HTR-8/SVneo (cell line): Measurements from ENCODE around the gene MMS19.
"Not testable (repeated sequence)": the region's sequence is repeated elsewhere in the genome, so short reads cannot be mapped to it uniquely, and the experiment has no call there.

Source experiments
- DNase-seq: peaks from one replicate; pipeline ENCODE4 v3.0.0; 2011; ENCODE audit warnings: low spot score, mixed read lengths; ENCODE audit not compliant: insufficient read length
- FAIRE-seq: peaks from 2 replicates; lab custom pipeline; 2011; peaks lifted over from hg19 to GRCh38; lab: Jason Lieb, UNC

MMS19 gene

DNA sequence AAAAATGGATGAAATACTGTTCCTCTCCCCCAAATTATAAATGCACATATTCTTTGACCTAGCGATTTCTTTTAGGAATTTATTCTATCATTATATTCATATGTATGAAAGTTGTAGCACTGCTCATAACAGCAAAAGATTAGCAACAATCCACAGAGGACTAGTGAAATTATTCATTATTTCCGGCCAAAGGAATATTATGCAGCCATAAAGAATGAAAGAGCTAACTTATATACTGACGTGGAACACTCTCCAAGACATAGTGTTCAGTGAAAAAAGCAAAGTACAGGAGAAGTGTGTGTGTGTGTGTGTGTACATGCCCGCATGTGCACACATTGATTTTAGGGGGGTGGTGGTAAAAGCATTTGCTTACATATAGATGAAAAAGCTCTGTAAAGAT, 23.3 kb downstream of the MMS19 start:
- DNase-seq (no peak), FAIRE-seq (no peak)

DNA sequence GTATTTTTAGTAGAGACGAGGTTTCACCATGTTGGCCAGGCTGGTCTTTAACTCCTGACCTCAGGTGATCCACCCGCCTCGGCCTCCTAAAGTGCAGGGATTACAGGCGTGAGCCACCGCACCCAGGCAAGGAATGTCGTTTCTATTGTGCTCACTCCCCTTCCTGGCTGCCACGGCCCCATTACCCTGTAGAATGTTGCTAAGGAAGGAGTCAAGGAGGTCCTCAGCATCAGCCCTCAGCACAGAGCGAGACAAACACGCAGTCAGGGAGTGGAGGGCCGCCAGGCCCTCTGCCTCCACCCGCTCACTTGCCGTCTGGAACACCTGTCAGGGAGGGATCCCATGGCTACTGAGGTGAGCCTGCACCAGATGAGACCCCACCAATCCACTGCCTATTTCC, 29.4 kb downstream of the MMS19 start:
- not testable (repeated sequence) for FAIRE-seq, DNase-seq

GRCh38 chr10:97468162-97468561, 30.1 kb downstream of the MMS19 start:
- DNase-seq (no peak), FAIRE-seq (no peak)

DNA sequence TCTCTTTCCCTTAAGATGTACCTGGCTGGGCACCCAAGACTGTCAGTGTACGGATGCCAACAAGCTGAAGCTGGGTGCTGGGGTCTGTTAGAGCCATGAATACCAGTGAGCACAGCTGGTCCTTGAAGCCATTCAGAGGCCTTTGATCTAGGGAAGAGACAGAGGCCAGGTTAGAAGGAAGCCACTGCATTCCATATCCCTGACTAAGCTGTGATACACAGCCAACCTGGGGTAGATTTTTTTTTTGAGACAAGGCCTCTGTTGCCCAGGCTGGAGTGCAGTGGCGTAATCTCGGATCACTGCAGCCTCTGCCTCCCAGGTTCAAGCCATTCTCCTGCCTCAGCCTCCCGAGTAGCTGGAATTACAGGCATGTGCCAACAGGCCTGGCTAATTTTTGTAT, 31.5 kb downstream of the MMS19 start:
- no peak for FAIRE-seq
- DNase-seq, result no peak

DNA sequence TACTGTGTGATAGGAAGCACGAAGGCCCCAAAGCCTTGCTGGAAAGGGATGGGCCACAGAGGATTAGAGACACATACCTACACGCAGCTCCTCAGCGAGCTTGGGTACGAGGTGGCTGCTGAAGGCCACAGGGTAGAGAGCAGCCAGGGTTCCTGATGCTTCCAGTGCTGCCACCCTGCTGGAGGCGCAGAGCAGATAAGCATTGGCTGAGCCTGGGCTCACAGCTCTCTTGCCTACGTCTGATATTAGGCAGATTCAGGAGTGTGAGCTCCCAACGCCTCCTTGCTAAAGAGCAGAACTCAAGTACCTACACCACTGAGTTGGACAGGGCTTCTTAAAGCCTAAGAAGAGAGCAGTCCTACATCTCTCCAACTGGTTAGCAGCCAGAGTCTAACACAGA, 32.2 kb downstream of the MMS19 start:
- no peak for FAIRE-seq
- DNase-seq, result no peak

DNA sequence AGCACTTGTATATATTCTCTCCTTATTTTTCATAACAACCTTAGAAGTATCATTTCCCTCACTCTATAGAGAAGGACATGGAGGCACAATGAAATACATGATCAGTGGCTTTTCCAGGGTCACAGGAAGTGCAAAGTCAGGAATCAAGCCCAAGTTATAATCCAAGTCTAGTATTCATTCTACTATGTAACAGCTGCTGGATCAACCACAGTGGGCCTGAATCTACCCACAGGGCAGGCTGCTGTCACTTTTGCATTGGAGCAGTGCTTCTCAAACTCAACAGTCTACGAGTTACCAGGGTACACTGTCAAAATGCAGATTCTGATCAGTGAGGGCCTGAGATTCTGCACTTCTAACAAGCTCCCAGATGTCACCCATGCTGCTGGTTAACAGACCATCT, 34.0 kb downstream of the MMS19 start:
- FAIRE-seq (no peak), DNase-seq (no peak)

- FAIRE-seq (peak; percentile 83), DNase-seq (peak; percentile 54)
These were observed 34.7 kb downstream of the MMS19 start for GRCh38 chr10:97463363-97464132.

GRCh38 chr10:97462309-97462708, 35.9 kb downstream of the MMS19 start:
- no peak for FAIRE-seq
- no peak for DNase-seq

GRCh38 chr10:97459933-97460332, 38.3 kb downstream of the MMS19 start:
- no peak for FAIRE-seq
- no peak for DNase-seq

- FAIRE-seq (no peak), DNase-seq (no peak)
These were observed 39.1 kb downstream of the MMS19 start for GRCh38 chr10:97459111-97459510.

- FAIRE-seq, result no peak
These were observed 41.5 kb downstream of the MMS19 start for GRCh38 chr10:97456686-97457065.

GRCh38 chr10:97456034-97456685, 42.1 kb downstream of the MMS19 start:
- DNase-seq (no peak), FAIRE-seq (no peak)

More at GRCh38 chr10:97456686-97457065, 41.5 kb downstream of the MMS19 start:
- no peak for DNase-seq

DNA sequence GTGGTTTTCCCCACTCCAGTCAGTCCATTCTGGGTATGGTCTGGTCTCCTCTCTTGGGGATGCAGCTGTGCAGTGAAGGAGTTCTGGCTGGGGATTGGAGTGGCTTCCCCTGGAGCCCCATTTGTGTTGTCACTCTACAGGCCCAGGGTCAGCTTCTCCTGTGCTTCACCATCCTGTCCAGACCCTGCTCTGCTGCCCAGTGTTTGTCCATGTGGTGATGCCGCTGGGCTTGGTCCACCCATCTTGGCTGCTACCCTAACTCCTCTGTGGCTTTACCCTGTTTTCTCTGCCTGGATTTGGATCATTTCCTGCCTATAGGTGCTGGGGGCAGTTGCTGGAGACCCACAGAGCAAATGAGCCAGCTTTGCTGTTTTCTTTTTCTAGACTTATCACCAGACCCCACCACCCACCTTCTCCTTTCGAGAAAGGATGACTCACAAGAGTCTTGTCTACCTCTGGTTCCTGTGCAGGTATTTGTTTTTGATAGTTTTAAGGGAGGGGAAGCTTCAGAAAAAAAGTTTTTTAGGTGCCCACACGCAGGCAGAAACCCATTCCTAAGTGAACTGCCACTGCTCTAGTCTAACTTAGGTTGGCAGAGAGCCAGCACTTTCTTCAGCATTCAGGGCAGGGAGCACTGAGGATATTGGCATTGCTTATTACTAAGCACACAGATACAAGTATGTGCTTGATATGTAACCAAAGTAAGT, 43.7 kb downstream of the MMS19 start:
- no peak for FAIRE-seq
- no peak for DNase-seq

DNA sequence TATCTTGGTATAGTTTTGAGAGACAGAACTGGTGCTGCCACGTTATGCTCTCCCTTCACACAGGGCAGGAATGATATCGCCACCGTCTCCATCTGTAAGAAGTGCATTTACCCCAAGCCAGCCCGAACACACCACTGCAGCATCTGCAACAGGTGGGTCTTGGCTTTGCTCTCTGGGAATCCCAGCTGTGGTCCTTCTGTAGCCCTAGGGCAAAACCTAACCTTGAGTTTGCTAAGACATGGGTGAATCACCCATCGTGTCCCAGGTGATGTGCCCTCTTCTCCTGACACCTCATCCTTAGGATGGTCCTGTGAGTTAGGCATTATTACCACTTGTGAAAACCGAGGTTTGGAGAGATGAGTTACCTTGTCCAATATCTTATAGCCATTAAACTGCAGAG, 45.9 kb downstream of the MMS19 start:
- FAIRE-seq (no peak), DNase-seq (no peak)

DNA sequence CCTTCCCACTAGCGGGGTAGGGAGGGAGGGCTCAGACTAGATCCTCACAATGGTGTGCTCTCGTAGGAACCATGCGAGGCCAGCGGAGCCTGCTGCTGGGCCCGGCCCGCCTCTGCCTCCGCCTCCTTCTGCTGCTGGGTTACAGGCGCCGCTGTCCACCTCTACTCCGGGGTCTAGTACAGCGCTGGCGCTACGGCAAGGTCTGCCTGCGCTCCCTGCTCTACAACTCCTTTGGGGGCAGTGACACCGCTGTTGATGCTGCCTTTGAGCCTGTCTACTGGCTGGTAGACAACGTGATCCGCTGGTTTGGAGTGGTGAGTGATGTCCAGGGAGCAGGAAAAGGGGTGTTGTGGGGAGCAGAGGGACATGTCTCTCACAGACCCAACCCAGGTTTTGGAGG, 46.6 kb downstream of the MMS19 start:
- FAIRE-seq (no peak), DNase-seq (no peak)

GRCh38 chr10:97450828-97451227, 47.4 kb downstream of the MMS19 start:
- no peak for DNase-seq
- FAIRE-seq, result no peak

- FAIRE-seq, result peak; percentile 96
- peak; percentile 99 for DNase-seq
These were observed 52.2 kb downstream of the MMS19 start, which contains the start of the genes EXOSC1 and ZDHHC16 for GRCh38 chr10:97445722-97446639. EXOSC1 (minus strand) TSS chr10:97446006; CDS start chr10:97445985, 21 bp downstream. ZDHHC16 (plus strand) TSS chr10:97446175; CDS start chr10:97451676, 5,501 bp downstream.

GRCh38 chr10:97445357-97445721, 52.9 kb downstream of the MMS19 start:
- DNase-seq, result no peak
- FAIRE-seq, result no peak

DNA sequence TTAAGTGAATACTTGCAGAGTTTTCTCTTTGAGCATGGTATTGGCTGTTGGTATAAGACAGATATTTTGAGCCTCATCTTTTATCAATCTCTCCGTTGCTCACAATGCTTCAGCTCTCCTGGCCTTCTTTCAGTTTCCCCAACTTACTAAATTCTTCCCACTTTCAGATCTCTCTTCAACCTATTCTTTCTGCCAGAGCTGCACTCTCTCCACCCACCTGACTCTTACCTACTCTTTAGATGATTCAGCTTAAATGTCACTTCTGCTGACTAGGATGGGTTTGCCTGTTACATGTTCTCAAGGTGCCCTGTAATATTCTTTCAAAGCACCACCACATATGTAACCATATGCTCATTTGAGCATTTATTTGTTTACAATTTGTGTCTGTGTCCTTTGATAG, 54.0 kb downstream of the MMS19 start:
- no peak for FAIRE-seq

DNA sequence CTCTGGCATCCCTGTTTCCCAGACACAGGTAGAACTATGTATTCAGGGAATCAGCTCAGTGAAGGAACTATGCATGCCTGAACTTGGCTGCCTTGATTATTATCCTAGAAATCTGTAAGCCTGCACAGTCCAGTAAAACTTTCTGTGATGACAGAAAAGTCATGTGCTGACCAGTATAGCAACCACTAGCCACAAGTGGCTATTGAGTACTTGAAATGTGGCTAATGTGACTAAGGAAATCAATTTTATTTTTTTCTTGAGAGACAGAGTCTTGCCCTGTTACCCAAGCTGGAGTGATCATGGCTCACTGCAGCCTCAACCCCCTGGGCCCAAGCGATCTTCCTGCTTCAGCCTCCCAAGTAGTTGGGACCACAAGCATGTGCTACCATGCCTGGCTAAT, 55.9 kb downstream of the MMS19 start:
- FAIRE-seq, result no peak
- DNase-seq, result no peak

More for the DNA sequence above, 54.0 kb downstream of the MMS19 start:
- no peak for DNase-seq
